NCI-H524 (cell line): ENCODE data around the gene CFAP100.

Experiments
- DNase-seq, 2 experiments: peaks; one replicate each; lab custom pipeline; 2025; lab: John Stamatoyannopoulos, UW

Gene CFAP100

GRCh38 chr3:126399756-126400155 lies 5.0 kb downstream of the CFAP100 start:
- no peak for DNase-seq

- DNase-seq = no peak
Measured at GRCh38 chr3:126401611-126402160, 7.0 kb downstream of the CFAP100 start.

GRCh38 chr3:126402178-126402577 lies 7.5 kb downstream of the CFAP100 start:
- no peak for DNase-seq

GRCh38 chr3:126402666-126403302 lies 8.1 kb downstream of the CFAP100 start:
- DNase-seq = no peak

GRCh38 chr3:126406389-126407296 lies 11.9 kb downstream of the CFAP100 start:
- DNase-seq = no peak

- DNase-seq = peak in 1 of 2 experiments; percentile 40
Measured at GRCh38 chr3:126407412-126408044, 12.8 kb downstream of the CFAP100 start.

GRCh38 chr3:126408099-126408498 lies 13.4 kb downstream of the CFAP100 start:
- DNase-seq = no peak

GRCh38 chr3:126412841-126413692 lies 18.4 kb downstream of the CFAP100 start:
- no peak for DNase-seq

GRCh38 chr3:126413693-126414080 lies 19.0 kb downstream of the CFAP100 start:
- DNase-seq = no peak

GRCh38 chr3:126414406-126414805 lies 19.7 kb downstream of the CFAP100 start:
- no peak for DNase-seq

- no peak for DNase-seq
Measured at GRCh38 chr3:126414961-126415660, 20.4 kb downstream of the CFAP100 start.

- DNase-seq = no peak
Measured at GRCh38 chr3:126415661-126416591, 21.2 kb downstream of the CFAP100 start.

GRCh38 chr3:126416943-126417342 lies 22.2 kb downstream of the CFAP100 start:
- DNase-seq = no peak

- DNase-seq = no peak
Measured at GRCh38 chr3:126417515-126417914, 22.8 kb downstream of the CFAP100 start.

- no peak for DNase-seq
Measured at GRCh38 chr3:126417981-126418530, 23.3 kb downstream of the CFAP100 start.

- DNase-seq = no peak
Measured at GRCh38 chr3:126418661-126419131, 24.0 kb downstream of the CFAP100 start.

- no peak for DNase-seq
Measured at GRCh38 chr3:126419151-126419703, 24.5 kb downstream of the CFAP100 start.

- DNase-seq = no peak
Measured at GRCh38 chr3:126419886-126420786, 25.4 kb downstream of the CFAP100 start.
